GM19397 (cell line): ENCODE data around the gene HSP90AA1.
A peak's percentile ranks its signal among the peaks of the same experiment; 100 is the strongest.
"Not testable (repeated sequence)": the region's sequence is repeated elsewhere in the genome, so short reads cannot be mapped to it uniquely, and the experiment has no call there.

Experiments
- ATAC-seq: cut with Tn5 transposase; IDR thresholded peaks from one replicate; pipeline ENCODE4 v1.9.1; 2021; ENCODE audit warnings: mild to moderate bottlenecking, moderate library complexity; ENCODE audit not compliant: unreplicated experiment

Gene HSP90AA1

DNA sequence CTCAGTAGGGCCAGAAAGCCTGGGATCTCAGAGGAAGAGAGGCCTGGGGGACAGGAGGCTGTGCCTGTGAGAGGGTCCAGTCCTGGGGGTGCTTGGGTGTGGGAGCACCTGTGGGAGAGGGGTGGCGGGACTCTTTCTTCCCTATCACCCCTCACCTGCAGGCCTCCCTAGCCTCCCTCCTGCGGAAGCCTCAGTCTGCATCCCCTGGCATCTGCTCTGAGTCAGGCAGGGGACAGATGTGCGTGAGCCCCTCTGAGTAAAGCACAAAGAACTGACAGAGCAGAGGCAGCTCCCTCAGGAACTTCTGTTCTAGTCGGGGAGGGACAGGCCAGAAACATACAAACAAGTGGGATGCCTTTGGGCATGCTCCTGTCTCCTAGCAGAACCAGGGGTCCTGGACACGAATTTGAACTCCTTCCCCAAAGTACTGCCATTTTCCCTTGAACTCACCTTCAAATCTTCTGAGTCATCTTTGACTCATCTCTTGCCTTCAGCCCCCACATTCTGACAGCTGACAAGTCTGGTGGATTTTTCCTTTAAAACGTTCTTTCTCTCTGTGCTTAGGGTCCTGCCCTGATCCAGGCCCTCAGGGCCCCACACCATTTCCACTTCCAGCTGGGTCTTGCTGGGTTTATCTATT is 8.5 kb upstream of the HSP90AA1 start:
- no peak for ATAC-seq

DNA sequence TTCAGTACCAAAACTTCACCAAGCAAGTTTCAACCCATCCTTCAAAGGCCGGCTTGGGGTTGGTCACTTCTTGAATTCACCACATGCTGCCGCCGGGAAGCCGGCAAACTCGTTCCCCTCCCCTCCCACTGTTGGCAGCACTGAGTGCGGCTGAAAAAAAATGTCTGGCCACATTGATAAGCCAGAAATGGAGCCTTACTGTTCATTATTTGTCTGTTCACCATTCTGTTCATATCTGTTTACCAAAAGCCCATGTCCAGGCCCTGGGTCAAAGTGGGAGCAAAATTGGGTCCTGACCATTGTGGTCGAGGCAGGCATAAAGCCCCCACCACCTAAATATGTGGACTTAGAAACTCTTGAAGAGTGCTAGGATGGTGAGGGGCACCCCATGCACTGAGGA is 7.3 kb upstream of the HSP90AA1 start:
- ATAC-seq, result no peak

DNA sequence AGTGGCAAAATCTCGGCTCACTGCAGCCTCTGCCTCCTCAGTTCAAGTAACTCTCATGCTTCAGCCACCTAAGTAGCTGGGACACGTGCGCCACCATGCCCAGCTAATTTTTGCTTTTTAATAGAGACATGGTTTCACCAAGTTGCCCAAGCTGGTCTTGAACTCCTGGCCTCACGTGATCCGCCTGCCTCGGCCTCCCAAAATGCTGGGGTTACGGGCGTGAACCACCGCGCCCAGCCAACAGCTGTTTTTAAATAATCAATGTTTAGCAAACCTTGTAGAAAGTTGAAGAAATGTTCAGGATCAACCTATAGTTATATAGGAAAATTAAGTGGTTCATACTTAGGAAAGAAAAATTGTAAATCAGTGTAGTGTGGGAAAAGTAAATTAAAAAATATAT is 6.0 kb upstream of the HSP90AA1 start:
- ATAC-seq, result no peak

DNA sequence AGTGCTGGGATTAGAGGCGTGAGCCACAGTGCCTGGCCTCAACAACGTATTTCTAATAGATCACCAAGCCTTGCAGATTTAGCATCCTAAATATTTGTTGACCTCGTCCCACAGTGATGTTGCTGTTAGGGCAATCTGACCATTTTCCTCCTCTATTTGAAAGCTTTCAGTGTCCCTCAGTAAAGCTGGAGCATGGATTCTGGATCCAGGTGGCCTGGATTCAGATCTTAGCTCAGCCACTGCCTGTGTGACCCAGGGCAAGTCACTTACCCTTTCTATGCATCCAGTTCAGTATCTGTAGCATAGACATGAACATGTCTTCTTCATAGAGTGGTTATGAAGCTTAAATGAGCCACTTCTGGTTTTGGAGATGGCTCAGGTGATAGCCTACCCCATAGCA is 3.9 kb upstream of the HSP90AA1 start:
- no peak for ATAC-seq

DNA sequence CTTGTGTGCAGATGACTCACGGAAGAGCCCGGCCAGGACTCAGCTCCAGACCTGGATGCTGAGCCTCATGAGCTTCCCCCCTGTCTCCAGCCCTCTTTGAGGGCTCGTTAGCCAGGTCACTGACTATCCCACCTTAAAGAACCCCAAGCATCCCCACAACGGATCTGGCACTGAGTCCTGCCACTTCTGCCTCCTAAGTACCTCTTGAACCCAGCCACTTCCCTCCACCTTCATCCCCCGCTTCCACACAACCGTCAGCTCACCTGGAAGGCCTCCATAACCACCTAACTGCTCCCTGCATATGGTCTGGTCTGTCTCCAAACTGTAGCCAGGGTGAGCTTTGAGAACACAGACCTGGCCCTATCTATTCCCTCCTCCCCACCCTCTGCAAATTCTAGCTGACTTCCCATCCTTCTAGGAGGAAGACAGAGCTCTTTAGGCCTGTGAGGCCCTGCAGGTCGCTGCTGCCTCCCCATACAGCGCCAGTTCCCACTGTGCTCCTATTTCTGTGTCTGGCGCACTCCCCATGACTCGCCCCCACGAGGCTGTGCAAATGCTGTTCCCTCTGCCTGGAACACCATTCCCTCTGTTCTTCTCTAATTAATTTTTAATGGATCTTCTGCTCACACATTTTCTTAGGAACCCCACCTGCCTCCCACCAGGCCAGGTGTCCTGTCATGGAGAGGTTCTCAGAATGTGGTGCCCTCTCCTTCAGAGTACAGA is 2.9 kb upstream of the HSP90AA1 start:
- ATAC-seq, result no peak

DNA sequence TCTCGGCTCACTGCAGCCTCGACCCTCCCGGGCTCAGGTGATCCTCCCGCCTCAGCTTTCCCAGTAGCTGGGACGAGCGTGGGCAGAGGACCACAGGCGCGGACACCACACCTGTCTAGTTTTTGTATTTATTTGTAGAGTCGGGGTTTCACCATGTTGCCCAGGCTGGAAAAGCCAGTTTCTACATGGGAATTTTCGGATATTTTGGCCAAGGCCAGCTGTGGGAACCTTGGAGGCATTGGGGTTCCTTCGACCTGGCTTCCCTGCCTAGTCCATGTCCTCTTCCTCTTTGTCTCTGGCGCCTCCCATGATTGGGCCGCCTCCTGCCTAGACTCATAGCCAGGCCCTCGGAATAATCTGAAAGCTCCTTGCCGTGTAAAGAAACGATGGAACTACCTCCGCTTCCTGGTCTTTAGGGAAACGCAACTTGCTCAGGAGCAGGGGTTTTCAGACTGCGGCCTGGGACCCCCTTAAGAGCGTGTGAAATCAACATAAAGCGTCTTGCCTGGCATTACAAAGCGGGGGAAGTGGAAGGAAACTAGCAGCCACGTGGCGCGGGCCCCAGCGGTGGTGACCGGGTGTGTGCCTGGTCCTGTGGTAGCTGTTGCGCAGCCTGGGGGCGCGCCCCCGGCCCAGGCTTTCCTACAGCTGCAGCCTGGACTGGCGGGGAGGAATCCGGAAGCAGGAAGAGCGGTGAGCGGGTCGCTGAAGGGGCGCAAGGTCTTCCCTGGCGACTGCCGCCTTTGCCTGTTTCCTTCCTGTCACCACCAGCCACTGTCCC is 1.4 kb upstream of the HSP90AA1 start:
- ATAC-seq, result no peak

DNA sequence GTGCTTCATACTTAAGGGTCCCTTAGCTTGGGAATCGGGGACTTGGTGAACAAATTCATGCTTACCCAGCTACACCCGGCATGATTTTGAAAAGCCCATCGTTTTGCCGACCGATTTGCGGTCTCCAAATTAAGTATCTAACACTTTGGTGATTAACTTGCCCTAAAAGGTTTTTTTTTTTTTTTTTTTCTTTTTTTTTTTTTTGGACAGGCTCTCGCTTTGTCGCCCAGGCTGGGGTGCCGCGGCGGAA is 843 bp upstream of the HSP90AA1 start:
- no peak for ATAC-seq

DNA sequence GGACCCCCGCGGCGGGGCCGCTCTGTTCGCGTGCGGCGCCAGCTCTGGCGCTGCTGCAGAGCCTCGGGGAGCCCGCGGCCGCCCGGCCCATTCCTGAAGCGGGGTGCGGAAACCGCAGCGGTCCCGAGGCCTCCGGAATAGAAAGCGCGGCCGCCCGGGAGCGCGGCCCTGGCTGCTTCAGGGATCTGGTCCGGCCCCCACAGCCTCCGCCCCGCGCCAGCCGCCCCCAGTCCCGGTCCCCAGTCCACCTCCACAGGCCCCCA is 204 bp downstream of the HSP90AA1 start:
- ATAC-seq, result no peak

DNA sequence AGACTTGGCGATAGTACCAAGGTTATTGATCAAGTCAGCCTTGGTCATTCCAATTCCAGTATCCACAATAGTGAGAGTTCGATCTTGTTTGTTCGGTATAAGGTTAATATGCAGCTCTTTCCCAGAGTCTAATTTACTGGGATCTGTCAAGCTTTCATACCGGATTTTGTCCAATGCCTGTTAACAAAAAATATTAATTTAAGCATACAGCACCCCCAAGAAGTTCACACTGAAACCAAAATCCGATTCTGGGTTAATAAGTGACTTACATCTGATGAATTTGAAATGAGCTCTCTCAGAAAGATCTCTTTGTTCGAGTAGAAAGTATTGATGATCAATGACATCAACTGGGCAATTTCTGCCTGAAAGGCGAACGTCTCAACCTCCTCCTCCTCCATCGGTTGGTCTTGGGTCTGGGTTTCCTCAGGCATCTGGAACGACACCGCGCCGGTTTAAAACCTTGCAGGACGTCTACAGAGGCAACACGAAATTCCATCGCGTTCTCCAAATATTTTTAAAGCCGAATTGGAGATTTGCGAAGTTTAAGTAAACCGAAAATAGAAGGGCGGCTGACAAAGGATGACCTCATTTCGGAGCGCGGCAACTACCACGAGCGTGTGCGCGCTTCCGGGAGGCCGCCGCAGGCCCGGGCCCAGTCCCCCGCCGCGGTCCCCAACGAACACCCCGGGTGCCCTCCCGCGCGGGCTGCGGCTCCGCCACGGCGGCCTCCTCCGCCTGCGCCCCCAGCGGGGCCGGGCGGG is 716 bp downstream of the HSP90AA1 start:
- peak; percentile 20 for ATAC-seq

DNA sequence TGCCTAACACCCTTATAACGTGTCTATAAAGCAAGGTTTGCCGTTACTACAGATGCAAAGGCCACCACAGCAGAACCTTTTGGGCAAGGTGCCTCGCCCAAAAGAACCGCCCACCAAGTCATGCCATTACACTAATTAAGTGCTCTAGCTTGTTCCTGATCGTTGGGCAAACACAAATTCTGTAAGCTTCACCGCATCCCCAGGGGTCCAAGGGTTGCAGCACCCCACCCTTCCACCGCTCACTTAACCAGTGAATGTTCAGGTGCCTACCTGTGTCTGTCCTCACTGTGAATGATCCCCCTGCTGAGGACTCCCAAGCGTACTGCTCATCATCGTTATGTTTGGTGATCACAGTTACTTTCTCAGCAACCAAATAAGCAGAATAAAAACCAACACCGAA is 1.4 kb downstream of the HSP90AA1 start:
- no peak for ATAC-seq

DNA sequence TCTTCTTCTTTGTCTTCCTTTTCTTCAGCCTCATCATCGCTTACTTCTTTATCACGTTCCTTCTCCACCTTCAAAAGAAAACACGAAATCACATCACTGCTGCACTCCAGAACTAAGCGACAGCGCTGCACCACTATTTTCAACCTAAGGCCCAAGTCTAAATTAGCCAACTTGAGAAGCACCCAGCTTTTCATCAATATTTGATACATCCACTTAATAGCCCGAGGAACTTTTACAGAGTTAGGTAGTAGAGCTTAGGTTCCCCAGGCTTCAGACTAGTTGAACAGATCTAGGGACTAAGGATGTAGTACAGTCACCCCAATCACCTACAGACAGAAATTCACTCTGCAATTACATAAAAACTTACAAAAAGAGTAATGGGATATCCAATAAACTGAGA is 1.9 kb downstream of the HSP90AA1 start:
- ATAC-seq, result no peak

DNA sequence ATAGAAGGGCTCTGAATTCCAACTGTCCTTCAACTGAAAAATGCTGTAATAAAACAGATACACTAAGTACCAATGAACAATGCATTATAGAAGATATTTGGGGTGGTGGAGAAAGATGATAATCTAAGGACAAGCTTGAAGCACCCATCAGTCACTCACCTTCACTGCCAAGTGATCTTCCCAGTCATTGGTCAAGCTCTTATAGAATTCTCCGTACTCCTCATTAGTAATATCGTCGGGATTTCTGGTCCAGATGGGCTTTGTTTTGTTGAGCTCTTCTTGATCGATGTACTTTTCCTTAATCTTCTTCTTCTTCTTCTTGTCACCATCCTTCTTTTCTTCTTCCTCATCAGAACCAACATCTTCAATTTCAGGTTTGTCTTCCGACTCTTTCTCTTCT is 2.3 kb downstream of the HSP90AA1 start:
- ATAC-seq, result not testable (repeated sequence)

DNA sequence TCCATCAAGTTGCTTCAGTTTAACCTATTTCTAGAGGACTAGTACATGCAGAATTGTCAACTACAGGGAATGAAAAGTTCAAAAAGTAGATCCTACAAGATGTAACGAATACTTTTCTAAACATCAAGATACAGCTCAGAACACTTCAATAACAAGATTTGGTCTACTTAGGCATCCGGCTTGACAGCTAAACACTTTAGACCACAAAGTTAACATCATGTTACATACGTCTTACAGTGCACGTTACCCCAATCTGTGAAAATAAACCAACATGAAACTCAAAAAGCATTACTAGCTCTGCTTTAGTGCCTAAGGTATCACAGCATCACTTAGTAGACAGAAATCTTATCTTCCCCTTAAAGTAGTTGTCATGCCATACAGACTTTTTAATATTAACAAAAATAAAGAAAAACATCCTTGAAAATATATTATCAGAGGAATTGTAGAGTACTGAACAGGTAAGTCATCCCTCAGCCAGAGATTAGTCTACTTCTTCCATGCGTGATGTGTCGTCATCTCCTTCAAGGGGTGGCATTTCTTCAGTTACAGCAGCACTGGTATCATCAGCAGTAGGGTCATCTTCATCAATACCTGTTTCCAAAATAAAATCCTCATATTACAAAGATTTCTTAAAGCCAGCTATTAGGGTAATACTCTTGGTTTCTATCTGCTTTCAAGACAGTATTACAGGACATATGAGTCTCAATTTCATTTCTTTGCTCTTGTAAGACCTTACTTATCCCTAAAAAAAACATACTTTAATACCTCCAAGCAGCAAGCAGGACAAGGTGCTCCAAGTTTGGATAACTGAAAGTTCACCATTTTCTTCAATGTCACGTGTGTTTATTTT is 5.4 kb downstream of the HSP90AA1 start:
- no peak for ATAC-seq

DNA sequence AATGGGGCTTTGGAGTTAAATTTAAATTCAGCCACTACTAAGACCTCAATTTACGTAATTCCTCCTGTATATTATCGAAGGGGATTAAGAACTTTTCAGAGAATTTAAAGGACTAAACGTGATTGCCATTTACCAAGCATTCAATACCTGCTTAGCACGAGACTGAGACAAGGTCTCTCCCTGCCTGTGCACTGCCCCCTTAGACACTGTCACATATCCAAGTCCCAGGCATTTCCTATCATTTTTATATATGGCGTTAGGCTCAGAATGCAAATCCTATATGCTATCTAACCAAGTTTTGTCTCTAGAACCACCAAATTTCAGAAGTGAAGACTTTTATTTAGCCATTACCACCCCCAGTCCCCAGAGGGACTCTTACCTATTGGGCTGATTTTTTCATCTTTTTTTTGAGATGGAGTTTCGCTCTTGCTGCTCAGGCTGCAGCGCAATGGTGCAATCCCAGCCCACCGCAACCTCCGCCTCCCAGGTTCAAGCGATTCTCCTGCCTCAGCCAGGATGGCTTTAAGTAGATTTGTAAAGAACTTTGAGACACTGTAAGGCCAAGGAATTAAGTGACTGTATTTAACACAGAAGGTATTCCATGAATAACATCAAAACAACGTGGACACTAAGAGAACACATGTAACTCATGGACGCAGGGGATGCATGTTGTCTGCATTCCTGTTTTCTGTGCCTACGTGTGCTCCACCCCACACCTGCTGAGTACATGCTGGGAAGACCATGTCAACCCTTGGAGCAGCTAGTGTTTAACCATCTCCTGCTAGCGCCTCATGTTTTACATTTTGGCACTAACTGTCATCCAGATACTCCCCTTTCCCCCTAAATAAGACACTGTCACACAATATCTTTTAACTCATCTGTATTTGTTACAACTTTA is 6.4 kb downstream of the HSP90AA1 start:
- ATAC-seq, result no peak

DNA sequence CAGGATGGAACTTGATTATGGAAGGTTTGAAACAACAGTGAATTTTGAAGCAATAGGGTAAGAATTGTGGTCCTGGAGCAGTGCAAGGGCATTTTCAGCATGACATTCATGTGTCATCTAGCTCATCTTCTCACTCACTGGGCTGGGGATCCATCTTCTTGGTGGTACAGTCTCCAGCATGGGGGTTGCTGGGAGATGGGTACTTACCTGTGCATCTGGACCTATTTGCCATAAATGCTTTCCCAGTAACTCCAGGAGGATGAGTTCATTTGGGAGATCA is 7.2 kb downstream of the HSP90AA1 start:
- no peak for ATAC-seq

DNA sequence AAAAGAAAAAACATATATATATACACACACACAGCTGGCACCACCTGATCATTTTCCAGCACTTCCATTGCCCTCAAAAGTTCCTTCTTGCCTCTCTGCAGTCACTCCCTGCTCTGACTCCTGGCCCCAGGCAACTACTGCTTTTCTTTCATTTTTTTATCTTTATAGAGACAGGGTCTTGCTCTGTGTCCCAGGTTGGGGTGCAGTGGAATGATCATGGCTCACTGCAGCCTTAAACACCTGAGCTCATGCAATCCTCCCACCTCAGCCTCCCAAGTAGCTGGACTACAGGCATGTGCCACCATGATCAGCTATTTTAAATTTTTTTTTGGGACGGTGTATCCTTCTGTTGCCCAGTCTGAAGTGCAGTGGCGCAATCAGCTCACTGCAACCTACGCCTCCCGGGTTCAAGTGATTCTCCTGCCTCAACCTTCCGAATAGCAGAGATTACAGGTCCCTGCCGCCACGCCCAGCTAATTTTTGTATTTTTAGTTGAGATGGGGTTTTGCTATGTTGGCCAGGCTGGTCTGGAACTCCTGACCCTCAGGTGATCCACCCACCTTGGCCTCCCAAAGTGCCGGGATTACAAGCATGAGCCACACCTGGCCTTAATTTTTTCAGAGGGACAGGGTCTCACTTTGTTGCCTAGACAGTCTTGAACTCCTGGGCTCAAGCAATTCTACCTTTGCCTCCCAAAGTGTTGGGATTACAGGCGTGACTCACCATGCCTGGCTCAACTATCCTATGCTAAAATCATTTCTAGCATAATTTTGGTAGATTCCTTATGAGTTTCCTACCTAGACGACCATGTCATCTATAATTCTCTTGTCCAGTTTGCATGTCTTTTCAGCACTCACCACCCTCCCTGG is 7.8 kb downstream of the HSP90AA1 start:
- ATAC-seq, result no peak

DNA sequence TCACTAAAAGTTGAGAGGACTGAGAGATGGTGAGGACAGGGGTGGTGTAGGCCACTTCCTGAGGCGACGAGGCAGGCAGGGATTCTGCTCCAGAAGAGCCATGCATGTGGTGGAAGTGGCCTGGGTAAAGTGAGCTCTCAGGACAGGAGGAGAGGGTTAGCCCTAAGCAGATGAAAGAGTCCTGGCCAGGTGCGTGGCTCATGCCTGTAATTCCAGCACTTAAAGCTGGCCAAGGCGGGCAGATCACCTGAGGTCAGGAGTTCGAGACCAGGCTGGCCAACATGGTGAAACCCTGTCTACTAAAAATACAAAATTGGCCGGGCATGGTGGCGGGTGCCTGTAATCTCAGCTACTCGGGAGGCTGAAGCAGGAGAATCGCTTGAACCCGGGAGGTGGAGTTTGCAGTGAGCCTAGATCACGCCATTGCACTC is 8.5 kb downstream of the HSP90AA1 start:
- not testable (repeated sequence) for ATAC-seq

DNA sequence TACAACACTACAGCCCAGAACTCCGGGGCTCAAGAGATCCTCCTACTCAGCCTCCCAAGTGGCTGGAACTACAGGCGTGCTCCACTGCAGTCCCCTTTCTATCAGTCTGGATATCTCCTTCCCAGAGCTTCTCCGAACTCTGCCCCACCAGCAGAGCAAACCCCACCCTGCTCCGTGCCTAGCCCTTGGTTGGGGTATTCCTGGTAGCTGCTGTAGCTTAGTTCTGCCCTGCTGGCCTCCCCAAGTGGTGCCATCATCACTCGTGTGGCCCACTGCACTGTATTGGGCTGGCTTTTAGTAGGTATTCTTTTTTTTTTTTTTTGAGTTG is 9.5 kb downstream of the HSP90AA1 start:
- no peak for ATAC-seq

DNA sequence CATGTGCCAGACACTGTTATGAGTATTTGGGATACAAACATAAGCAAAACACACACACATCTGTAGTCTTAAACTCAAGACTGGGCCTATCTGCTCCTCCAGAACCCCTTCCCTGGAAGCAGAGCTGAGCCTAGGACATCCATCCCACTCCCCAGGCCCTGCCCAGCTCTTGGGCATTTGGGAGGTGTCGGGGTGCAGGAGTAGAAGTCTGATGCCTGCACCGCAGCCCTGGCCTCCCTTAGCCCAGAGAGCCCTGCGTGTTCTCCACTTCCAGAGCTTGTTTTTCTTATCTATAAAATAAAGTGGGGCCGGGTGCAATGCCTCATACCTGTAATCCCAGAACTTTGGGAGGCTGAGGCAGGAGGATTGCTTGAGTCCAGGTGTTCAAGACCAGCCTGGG is 11.7 kb downstream of the HSP90AA1 start:
- no peak for ATAC-seq
